Measurements from ENCODE around the gene SEPTIN2.

The SEPTIN2 gene

DNA sequence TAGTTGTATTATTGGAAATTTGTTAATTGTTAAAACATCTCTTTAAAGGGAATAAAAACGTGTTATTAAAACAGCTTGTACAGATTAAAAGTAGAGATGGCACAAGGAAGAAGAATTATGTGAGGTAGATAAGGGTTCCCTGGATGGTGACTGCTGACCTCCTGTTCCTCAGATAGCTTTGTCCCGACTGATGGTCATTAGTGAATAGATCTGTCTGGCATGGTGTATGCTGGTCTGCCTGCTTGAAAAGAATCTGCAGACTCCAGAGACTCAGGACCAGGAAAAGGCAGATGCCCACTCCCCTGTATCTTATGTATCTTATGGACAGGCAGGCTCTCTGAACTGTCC is 34.8 kb downstream of the SEPTIN2 start:
- DNase-seq, result no peak
- Histone ChIP-seq H3K36me3 (peaks cover 82% of the 10 kb centered on the region), H3K27me3 (no peaks in the 10 kb centered on the region), H3K4me3 (ENCODE audit: low read depth, low read length) (no peak overlapping the region), H3K9me3 (no peaks in the 10 kb centered on the region), H3K4me1 (peaks cover 5% of the 10 kb centered on the region)
- TF ChIP-seq, protein P1, sequence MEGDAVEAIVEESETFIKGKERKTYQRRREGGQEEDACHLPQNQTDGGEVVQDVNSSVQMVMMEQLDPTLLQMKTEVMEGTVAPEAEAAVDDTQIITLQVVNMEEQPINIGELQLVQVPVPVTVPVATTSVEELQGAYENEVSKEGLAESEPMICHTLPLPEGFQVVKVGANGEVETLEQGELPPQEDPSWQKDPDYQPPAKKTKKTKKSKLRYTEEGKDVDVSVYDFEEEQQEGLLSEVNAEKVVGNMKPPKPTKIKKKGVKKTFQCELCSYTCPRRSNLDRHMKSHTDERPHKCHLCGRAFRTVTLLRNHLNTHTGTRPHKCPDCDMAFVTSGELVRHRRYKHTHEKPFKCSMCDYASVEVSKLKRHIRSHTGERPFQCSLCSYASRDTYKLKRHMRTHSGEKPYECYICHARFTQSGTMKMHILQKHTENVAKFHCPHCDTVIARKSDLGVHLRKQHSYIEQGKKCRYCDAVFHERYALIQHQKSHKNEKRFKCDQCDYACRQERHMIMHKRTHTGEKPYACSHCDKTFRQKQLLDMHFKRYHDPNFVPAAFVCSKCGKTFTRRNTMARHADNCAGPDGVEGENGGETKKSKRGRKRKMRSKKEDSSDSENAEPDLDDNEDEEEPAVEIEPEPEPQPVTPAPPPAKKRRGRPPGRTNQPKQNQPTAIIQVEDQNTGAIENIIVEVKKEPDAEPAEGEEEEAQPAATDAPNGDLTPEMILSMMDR (IDR thresholded peaks at IDR 0.05; ENCODE audit: low read depth, low read length), result no peak

- Histone ChIP-seq H3K27me3 (no peaks in the 10 kb centered on the region), H3K4me3 (ENCODE audit: low read depth, low read length) (no peak overlapping the region), H3K36me3 (peaks cover 76% of the 10 kb centered on the region), H3K9me3 (no peaks in the 10 kb centered on the region), H3K4me1 (peaks cover 5% of the 10 kb centered on the region)
- no peak for DNase-seq
- TF ChIP-seq, protein P1 (IDR thresholded peaks at IDR 0.05; ENCODE audit: low read depth, low read length), result no peak
Measured at GRCh38 chr2:241350878-241351639, 35.3 kb downstream of the SEPTIN2 start.

DNA sequence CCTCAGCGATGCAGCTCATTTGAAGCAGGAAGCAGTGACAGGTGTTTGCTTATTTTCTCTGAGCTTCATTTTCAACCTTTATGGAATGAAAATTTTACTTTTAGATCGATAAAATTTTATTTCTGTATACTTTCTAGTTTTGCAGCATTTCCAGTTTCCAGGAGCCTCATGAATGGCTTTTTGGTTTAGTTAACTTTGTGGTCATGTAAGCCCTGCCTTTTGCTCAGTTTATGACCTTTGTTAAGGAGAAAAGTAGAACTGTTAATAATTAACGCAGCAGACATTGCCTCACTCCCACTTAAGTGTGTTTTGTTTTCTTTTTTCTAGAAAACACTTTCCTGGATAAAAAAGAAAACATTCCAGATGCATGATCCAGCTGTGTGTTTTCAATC is 35.9 kb downstream of the SEPTIN2 start:
- DNase-seq, result no peak
- H3K4me1 ChIP-seq, result peaks cover 5% of the 10 kb centered on the region
- H3K9me3 ChIP-seq, result no peaks in the 10 kb centered on the region
- TF ChIP-seq, protein P1 (IDR thresholded peaks at IDR 0.05; ENCODE audit: low read depth, low read length), result no peak
- H3K4me3 ChIP-seq (ENCODE audit: low read depth, low read length), result no peak overlapping the region
- no peaks in the 10 kb centered on the region for H3K27me3 ChIP-seq
- peaks cover 70% of the 10 kb centered on the region for H3K36me3 ChIP-seq

DNA sequence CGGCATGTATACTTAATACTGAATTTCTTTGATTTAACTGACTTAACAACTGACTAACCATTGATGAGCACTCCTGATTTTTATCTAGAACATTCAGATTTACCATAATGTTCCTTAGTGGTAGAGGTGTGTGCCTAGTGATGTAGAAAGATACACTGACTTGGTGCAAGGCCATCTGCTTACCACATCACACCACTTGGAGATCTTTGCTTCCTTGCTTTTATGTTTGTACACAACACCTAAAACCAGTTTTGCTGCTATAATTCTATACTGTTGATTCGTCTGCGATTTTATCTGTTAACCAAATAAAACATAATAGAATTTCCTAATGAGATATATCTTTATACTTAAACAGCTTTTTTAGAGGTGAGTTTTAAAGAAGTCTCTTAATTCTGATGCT is 36.5 kb downstream of the SEPTIN2 start:
- Histone ChIP-seq H3K9me3 (no peaks in the 10 kb centered on the region), H3K36me3 (peaks cover 65% of the 10 kb centered on the region), H3K4me1 (peaks cover 5% of the 10 kb centered on the region), H3K27me3 (no peaks in the 10 kb centered on the region), H3K4me3 (ENCODE audit: low read depth, low read length) (no peak overlapping the region)
- TF ChIP-seq, protein P1 (IDR thresholded peaks at IDR 0.05; ENCODE audit: low read depth, low read length), result no peak
- no peak for DNase-seq

DNA sequence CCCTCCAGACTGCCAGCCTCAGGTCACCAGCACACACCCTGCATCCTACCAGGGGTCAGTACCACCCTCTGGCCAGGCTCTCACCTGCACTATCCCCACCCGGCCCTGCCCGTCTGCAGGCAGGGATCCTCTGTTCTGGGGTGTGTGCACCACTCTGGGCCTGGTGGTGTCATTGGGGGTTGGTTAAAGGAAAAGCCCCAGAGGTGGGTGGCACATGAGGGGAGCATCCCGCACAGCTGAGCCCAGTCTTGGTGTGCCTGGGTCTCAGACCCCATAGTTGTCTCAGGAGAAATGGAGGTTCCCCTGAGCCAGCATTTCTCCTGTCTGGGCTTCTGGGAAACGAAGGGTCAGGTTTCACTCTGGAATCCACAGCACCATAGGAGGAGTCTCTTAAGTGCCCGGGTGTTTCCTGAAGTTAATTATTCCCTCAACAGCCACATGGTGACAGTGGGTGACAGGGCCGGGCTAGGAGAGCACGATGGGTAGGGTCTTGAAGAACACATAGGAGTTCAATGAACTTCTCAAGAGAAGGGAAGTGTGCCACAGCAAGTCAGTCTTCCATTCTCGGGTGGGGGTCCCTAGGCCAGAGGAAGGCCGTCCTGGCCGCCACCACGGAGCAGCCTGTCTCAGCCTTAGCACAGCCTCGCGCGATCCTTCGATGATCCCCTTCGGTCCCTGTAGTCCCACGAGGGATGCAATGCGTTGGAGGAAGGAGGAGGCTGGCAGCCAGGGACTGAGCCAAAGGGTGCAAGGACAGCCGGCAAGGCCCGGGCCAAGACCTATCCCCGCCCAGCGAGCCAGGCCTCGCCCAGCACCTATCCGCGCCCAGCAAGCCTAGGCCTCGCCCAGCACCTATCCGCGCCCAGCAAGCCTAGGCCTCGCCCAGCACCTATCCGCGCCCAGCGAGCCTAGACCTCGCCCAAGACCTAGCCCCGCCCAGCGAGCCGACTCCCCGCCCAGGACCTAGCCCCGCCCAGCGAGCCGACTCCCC is 39.2 kb downstream of the SEPTIN2 start:
- Histone ChIP-seq H3K9me3 (no peaks in the 10 kb centered on the region), H3K4me1 (peaks cover 5% of the 10 kb centered on the region), H3K27me3 (no peaks in the 10 kb centered on the region), H3K36me3 (peaks cover 39% of the 10 kb centered on the region), H3K4me3 (ENCODE audit: low read depth, low read length) (peak overlapping the region; percentile 45)
- TF ChIP-seq, protein P1 (IDR thresholded peaks at IDR 0.05; ENCODE audit: low read depth, low read length), result no peak
- DNase-seq, result peak; percentile 96
